Muscle layer of duodenum (tissue), 2 donors: Measurements from ENCODE around the gene FRS3.

Experiments
- H3K27ac ChIP-seq: one replicate; pipeline ENCODE4 v1.7.0; 2013; ENCODE audit warnings: mild to moderate bottlenecking, low read length
- H3K27me3 ChIP-seq: one replicate; pipeline ENCODE4 v1.7.0; 2013; ENCODE audit warnings: low read depth, mild to moderate bottlenecking, control low read depth, low read length
- H3K36me3 ChIP-seq, 2 donors: one replicate each; pipeline ENCODE4 v1.7.0; 2013; ENCODE audit warnings: low read length in 2 of 2, control low read depth in 1 of 2, mild to moderate bottlenecking in 1 of 2; ENCODE audit not compliant: insufficient read depth in 2 of 2, control insufficient read depth in 1 of 2
- H3K4me1 ChIP-seq, 2 donors: one replicate each; pipeline ENCODE4 v1.7.0; 2013; ENCODE audit warnings: low read length in 2 of 2, mild to moderate bottlenecking in 2 of 2, control low read depth in 1 of 2, moderate library complexity in 1 of 2; ENCODE audit not compliant: insufficient read depth in 2 of 2, control insufficient read depth in 1 of 2
- H3K4me3 ChIP-seq, 2 donors: one replicate each; pipeline ENCODE4 v1.7.0; 2013; ENCODE audit warnings: low read length in 2 of 2, low read depth in 1 of 2, mild to moderate bottlenecking in 1 of 2
- H3K9me3 ChIP-seq, 2 donors: one replicate each; pipeline ENCODE4 v1.7.0; 2013; ENCODE audit warnings: low read length in 2 of 2, control low read depth in 1 of 2, mild to moderate bottlenecking in 1 of 2; ENCODE audit not compliant: control insufficient read depth in 1 of 2
- donor health status: healthy.

The FRS3 gene

DNA sequence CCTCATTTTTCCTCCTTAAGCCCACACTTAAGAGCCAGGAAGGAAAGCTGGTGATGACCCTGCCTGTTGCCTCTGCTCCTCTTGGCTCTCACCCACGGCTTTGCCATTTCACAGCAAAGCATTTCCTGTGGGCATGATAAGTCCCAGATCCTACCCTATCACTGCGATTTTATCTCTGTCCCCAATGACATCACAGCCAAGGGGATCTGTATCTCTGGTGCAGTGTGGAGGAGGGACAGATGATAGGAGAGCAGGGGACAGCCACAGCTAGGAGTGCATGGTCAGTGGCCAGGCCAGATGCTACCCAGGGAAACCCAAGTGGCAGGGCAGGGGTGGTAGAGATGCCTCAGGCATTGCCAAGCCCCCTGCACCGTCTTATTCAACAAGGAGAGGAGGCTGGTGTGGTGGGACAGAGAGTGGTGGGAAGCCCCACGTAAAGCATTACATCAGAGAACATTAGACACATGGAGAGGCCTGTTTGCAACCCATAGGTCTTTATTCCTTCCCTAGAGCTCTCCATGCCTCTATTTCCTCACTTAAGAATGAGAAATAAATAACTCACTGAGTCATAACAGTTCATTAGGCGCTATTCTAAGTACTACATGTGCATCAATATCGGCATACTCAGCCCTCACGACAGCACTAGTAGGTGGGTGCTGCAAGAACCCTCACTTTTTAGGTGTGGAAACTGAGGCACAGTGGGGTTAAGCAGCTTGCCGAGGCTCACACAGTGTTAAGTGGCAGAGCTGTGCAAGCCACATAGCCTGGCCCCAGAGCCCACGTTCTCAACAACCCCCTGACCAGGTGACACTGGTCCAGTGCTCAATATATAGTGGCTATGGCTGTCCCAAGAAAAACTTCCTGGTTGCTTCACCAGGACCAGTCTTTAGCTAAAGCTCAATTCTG lies 48.9 kb downstream of the FRS3 start:
- H3K4me1 ChIP-seq = peaks cover 7 to 52% of the 10 kb centered on the region in 2 donors
- no peak overlapping the region for H3K27ac ChIP-seq
- H3K36me3 ChIP-seq = no peaks in the 10 kb centered on the region
- H3K27me3 ChIP-seq = no peaks in the 10 kb centered on the region
- no peak overlapping the region for H3K4me3 ChIP-seq
- H3K9me3 ChIP-seq = no peaks in the 10 kb centered on the region

- no peak overlapping the region for H3K4me3 ChIP-seq
- peaks cover 5 to 57% of the 10 kb centered on the region in 2 donors for H3K4me1 ChIP-seq
- no peaks in the 10 kb centered on the region for H3K9me3 ChIP-seq
- H3K27me3 ChIP-seq = no peaks in the 10 kb centered on the region
- no peaks in the 10 kb centered on the region for H3K36me3 ChIP-seq
- H3K27ac ChIP-seq = no peak overlapping the region
These were observed 50.1 kb downstream of the FRS3 start for GRCh38 chr6:41729624-41730023.

GRCh38 chr6:41728954-41729353 lies 50.7 kb downstream of the FRS3 start:
- no peaks in the 10 kb centered on the region for H3K9me3 ChIP-seq
- no peak overlapping the region for H3K27ac ChIP-seq
- H3K4me1 ChIP-seq = peaks cover 6 to 64% of the 10 kb centered on the region in 2 donors
- H3K27me3 ChIP-seq = no peaks in the 10 kb centered on the region
- no peaks in the 10 kb centered on the region for H3K36me3 ChIP-seq
- H3K4me3 ChIP-seq = no peak overlapping the region

GRCh38 chr6:41728073-41728936 lies 51.4 kb downstream of the FRS3 start:
- Histone ChIP-seq H3K4me1 (peaks cover 10 to 64% of the 10 kb centered on the region in 2 donors), H3K27me3 (no peaks in the 10 kb centered on the region), H3K9me3 (no peaks in the 10 kb centered on the region), H3K27ac (no peak overlapping the region), H3K36me3 (no peaks in the 10 kb centered on the region), H3K4me3 (no peak overlapping the region)

DNA sequence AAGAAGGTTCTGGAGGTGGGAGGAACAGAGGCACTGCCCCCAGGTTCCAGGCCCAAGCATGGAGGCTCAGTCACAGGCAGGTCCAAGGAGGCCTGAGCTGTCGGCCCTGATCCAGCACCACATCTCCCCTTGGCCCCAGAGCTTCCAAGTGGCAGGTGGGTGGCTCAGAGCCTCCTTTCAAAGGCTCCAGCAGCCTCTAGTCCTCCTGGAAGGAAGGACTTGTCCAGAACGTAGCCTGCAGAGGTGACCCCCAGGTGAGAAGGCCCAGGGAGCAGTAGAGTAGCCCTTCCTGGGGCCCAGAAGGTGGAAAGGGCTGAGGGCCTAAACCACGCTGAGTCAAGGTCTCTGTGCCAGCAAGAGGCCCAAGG lies 52.0 kb downstream of the FRS3 start:
- Histone ChIP-seq H3K27ac (no peak overlapping the region), H3K4me3 (no peak overlapping the region), H3K4me1 (peaks cover 10 to 64% of the 10 kb centered on the region in 2 donors)

DNA sequence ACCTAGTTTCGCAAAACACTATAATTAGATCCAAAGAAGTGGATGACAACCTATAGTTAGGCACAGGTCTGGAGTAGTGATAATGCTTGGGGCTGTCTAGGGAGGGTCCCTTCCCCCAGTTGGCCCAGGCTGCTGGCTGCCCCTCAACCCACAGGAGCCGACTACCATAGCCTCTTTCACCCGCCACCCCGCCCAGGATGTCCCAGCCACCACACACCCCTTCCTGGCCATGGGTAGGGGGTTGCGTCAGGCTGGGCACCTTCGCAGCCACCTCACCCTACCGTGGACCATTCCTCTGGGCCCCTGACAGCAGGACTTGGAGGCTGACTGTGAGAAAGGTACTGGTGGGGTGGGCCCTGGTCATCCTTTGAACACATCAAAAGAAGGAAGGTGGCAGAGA lies 52.8 kb downstream of the FRS3 start:
- H3K9me3 ChIP-seq = no peaks in the 10 kb centered on the region
- no peaks in the 10 kb centered on the region for H3K36me3 ChIP-seq
- peaks cover 9 to 62% of the 10 kb centered on the region in 2 donors for H3K4me1 ChIP-seq
- H3K4me3 ChIP-seq = no peak overlapping the region
- H3K27me3 ChIP-seq = no peaks in the 10 kb centered on the region
- H3K27ac ChIP-seq = no peak overlapping the region

More for the DNA sequence above, 52.0 kb downstream of the FRS3 start:
- no peaks in the 10 kb centered on the region for H3K27me3 ChIP-seq
- no peaks in the 10 kb centered on the region for H3K36me3 ChIP-seq
- no peaks in the 10 kb centered on the region for H3K9me3 ChIP-seq

DNA sequence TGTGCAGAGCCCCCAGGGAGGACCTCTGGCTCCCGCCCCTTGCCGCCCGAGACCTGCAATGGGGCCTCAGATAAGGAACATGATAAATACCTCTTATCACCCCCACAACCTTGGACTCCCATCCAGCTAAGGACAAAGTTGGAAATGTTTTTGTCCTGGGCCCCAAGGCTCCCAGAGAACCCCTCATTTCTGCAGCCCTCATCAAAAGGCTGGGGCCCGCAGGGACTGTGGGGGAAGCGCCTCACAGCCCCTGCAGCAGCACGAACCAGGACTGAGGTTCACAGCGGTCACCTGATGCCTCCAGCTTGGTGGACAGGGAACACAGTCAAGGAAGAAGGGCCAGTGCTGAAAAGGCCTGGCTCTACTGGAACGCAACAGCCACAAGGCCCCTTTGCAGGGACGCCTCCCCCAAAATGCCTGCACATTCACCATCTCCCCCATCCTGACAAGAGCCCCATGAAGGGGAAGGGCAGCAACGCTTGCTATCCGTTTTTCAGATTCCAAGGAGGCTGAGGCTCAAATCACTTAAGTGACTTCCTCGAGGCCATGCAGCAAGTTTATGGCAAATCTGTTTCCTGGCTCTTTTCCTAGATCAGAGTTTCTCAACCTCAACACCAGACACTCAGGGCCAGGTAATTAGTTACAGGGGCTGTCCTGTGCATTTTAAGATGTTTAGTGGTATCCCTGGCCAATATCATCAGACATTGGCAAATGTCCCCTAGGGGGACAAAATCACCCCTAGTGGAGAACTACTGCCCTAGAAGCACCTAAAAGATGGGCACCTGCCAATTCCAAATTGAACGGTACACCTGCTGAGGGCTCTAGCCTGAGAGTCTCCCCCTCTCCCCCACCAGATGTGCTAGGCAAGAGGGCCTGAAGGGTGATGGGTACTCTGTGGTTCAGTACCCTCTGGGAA lies 54.9 kb downstream of the FRS3 start:
- Histone ChIP-seq H3K9me3 (no peaks in the 10 kb centered on the region), H3K27me3 (no peaks in the 10 kb centered on the region), H3K36me3 (no peaks in the 10 kb centered on the region), H3K4me3 (no peak overlapping the region), H3K4me1 (peaks cover 4 to 43% of the 10 kb centered on the region in 2 donors), H3K27ac (no peak overlapping the region)

GRCh38 chr6:41724228-41724580 lies 55.5 kb downstream of the FRS3 start:
- Histone ChIP-seq H3K36me3 (no peaks in the 10 kb centered on the region), H3K4me3 (no peak overlapping the region), H3K9me3 (no peaks in the 10 kb centered on the region), H3K27ac (peak overlapping the region; percentile 31), H3K27me3 (no peaks in the 10 kb centered on the region), H3K4me1 (peaks cover 4 to 40% of the 10 kb centered on the region in 2 donors)

GRCh38 chr6:41723530-41724227 lies 56.0 kb downstream of the FRS3 start:
- peaks cover 4 to 36% of the 10 kb centered on the region in 2 donors for H3K4me1 ChIP-seq

DNA sequence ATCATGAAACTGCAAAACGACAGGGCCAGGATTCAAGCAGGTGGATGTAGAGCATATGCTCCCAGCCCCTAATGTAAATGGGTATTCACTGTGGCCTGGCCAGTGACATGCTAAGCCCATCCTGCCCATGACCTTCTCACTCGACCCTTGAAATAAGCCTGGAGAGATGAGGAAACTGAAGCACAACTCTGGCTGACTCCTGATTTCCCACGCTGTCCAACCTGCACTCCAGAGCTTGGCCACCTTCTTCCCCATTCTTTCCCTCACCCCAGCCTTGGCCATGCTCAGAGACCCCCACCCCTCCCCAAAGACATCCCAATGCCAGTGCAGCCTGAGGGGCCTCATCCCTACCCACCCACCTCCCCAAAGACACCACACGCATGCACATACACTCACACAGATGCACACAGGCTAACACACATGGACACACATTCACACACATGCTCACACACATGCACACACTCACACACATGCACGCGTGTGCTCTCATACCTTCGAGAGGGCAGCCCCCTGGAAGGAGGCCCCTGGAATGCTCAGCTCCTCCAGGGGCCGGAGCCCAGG lies 56.7 kb downstream of the FRS3 start:
- H3K4me1 ChIP-seq = peaks cover 4 to 31% of the 10 kb centered on the region in 2 donors

More at GRCh38 chr6:41723530-41724227, 56.0 kb downstream of the FRS3 start:
- H3K9me3 ChIP-seq = no peaks in the 10 kb centered on the region
- H3K27me3 ChIP-seq = no peaks in the 10 kb centered on the region
- H3K36me3 ChIP-seq = no peaks in the 10 kb centered on the region
- peak overlapping the region; percentile 31 for H3K27ac ChIP-seq
- peak overlapping the region in 1 of 2 donors; percentile 40 for H3K4me3 ChIP-seq

More for the DNA sequence above, 56.7 kb downstream of the FRS3 start:
- Histone ChIP-seq H3K4me3 (peak overlapping the region; percentile 18 to 40), H3K9me3 (no peaks in the 10 kb centered on the region), H3K27me3 (no peaks in the 10 kb centered on the region), H3K27ac (no peak overlapping the region), H3K36me3 (no peaks in the 10 kb centered on the region)
